Measurements from ENCODE around the gene POLD2.

Gene POLD2

DNA sequence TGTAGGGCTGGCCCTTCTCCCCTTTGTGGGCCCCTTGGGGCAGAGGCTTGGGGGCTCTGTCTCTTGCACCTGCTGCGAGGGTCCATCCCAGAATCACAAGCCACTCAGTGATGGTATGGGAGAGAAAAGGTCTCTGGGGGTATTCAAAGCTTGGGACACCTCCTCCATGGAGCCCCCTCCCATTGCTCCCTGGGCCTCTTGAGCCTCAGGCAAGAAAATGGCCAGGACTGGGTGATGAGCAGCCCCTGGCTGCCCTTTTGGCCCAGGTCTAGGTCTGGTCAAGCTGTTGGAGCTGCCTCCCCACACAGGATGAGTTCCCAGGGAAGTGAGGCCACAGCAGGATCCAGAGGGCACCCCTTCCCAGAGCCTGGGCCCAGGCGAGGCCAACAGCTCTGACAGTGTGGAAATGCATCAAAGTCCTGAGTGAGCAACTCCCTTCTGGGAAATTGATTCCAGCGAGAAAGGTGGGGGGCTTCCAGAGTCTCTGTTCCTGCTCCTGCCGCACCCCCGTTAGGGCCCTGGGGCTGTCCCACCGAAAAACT lies 21.1 kb upstream of the POLD2 start:
- Histone ChIP-seq H3K4me3 (ENCODE audit: low read length) (no peak overlapping the region), H3K36me3 (ENCODE audit: insufficient read depth, low read length) (no peaks in the 10 kb centered on the region), H3K4me1 (ENCODE audit: control insufficient read depth, insufficient read depth, low read length) (peaks cover 6% of the 10 kb centered on the region), H3K9me3 (replicated peaks; ENCODE audit: low read length) (no peaks in the 10 kb centered on the region), H3K4me2 (ENCODE audit: low read length) (no peak overlapping the region), H3K9ac (ENCODE audit: low read depth, low read length) (no peak overlapping the region), H3K27me3 (ENCODE audit: control insufficient read depth, insufficient read depth, low read length) (peaks cover 29% of the 10 kb centered on the region)

DNA sequence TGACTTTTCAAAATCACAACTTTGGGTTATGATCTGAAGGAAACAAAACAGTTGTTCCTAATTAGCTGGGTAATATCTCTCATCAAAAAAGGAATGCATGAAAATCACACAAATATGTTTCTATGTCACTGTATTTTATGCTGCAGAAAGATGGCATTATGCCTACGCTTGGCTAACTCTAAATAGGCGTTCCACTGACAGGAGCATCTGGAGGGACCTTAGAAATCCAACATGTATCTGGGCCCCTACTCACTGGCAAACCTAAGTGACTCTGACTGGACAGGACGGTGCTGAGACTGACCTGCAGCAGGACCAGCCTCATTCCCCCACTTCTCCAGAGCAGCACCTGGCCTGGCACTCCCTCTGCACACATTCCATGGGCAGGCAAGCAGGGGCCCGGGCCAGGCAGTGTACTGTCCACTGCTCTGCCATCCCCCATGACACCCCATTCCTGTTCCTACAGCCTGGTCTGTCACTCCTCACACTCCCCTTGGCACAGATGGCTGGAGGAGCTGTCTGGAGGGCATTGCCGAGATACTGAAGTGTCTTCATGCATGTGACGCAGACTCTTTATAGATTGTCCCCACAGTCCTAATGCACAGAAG lies 20.4 kb upstream of the POLD2 start:
- Histone ChIP-seq H3K36me3 (ENCODE audit: insufficient read depth, low read length) (no peaks in the 10 kb centered on the region), H3K4me3 (ENCODE audit: low read length) (no peak overlapping the region), H3K9me3 (replicated peaks; ENCODE audit: low read length) (no peaks in the 10 kb centered on the region), H3K27me3 (ENCODE audit: control insufficient read depth, insufficient read depth, low read length) (peaks cover 29% of the 10 kb centered on the region), H3K9ac (ENCODE audit: low read depth, low read length) (no peak overlapping the region), H3K4me1 (ENCODE audit: control insufficient read depth, insufficient read depth, low read length) (peaks cover 6% of the 10 kb centered on the region), H3K4me2 (ENCODE audit: low read length) (no peak overlapping the region)

DNA sequence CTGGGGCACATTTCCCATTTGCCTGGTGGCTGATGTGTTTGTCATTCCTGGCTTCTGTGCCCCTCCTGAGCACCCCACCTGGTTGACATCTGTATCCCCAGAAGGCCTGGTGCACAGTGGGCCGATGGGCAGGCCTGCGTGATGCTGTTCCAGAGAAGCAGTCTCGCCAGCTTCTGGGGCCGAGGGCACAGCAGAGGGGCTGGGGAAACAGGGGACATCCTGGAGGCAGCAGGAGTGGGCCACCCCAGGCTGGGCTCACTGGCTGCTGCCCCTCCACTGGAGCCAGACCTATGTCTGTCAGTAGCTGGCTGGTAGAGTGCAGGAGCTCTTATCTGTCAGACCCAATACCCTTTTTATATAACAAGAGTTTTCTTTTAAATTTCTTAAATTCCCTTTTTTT lies 18.7 kb upstream of the POLD2 start:
- Histone ChIP-seq H3K4me1 (ENCODE audit: control insufficient read depth, insufficient read depth, low read length) (peaks cover 6% of the 10 kb centered on the region), H3K4me3 (ENCODE audit: low read length) (no peak overlapping the region), H3K9me3 (replicated peaks; ENCODE audit: low read length) (no peaks in the 10 kb centered on the region), H3K36me3 (ENCODE audit: insufficient read depth, low read length) (no peaks in the 10 kb centered on the region), H3K27me3 (ENCODE audit: control insufficient read depth, insufficient read depth, low read length) (peaks cover 19% of the 10 kb centered on the region), H3K4me2 (ENCODE audit: low read length) (no peak overlapping the region), H3K9ac (ENCODE audit: low read depth, low read length) (no peak overlapping the region)

DNA sequence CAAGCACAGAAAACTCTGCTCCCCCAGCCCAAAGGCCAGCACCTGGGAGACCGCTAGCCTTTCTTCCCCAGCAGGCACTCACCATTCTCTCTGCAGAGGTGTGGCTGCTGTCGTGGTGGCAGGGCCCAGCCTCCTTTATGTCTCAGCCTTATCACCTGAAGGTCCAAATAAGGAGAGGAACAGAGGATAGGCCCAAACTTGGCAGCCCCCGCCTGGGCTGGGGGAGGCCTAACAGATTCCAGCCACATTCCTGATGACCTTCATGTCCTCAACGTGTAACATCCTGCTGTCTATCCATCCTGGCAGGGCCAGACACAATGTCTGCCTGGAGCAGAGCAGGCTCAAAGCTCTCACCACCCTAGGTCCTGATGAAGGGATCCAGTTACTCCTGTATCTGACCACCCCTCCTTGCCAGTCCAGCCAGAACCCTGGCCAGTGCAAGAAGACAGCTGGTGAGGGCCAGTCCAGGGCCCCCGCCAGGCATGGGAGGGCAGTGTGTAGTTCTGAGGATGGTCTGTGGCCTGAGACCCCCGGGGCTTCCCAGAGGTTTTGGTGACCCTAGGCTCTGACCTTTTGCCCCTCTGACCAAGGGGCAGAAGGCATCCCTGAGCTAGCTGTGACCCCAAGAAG lies 18.0 kb upstream of the POLD2 start, which contains the start of gene MYL7:
Gene MYL7, minus strand, starts transcription at position 112 of the 630 bp plus-strand sequence. Its CDS starts 27 bp downstream, at position 85.
- Histone ChIP-seq H3K4me2 (ENCODE audit: low read length) (no peak within 1 kb of the TSS), H3K36me3 (ENCODE audit: insufficient read depth, low read length) (no peaks in the 10 kb centered on the region), H3K9ac (ENCODE audit: low read depth, low read length) (no peak within 1 kb of the TSS), H3K9me3 (replicated peaks; ENCODE audit: low read length) (no peaks in the 10 kb centered on the region), H3K4me3 (ENCODE audit: low read length) (no peak within 1 kb of the TSS), H3K27me3 (ENCODE audit: control insufficient read depth, insufficient read depth, low read length) (peaks cover 19% of the 10 kb centered on the region), H3K4me1 (ENCODE audit: control insufficient read depth, insufficient read depth, low read length) (peaks cover 6% of the 10 kb centered on the region)

DNA sequence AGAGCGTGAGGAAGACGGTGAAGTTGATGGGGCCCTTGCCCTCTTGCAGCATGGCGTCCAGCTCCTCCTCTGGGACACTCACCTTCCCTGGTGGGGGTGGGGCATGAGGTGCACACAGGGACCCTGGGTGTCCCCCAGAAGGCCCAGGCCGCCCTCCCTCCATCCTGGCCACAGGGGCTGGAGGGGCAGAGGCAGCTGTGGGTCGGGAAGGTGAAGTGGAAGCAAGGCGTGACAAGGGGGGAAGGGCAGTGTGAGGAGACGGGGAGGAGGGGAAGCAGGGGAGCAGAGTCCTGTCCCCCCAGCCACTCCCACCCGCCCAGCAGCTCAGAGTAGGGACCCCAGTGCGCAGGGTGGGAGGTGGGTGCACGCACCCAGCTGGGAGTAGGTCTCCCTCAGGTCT lies 17.0 kb upstream of the POLD2 start:
- no peak overlapping the region for H3K4me3 ChIP-seq (ENCODE audit: low read length)
- H3K9ac ChIP-seq (ENCODE audit: low read depth, low read length) = no peak overlapping the region
- H3K4me1 ChIP-seq (ENCODE audit: control insufficient read depth, insufficient read depth, low read length) = peaks cover under 1% of the 10 kb centered on the region
- H3K4me2 ChIP-seq (ENCODE audit: low read length) = no peak overlapping the region
- no peaks in the 10 kb centered on the region for H3K36me3 ChIP-seq (ENCODE audit: insufficient read depth, low read length)
- H3K9me3 ChIP-seq (replicated peaks; ENCODE audit: low read length) = no peaks in the 10 kb centered on the region
- H3K27me3 ChIP-seq (ENCODE audit: control insufficient read depth, insufficient read depth, low read length) = peaks cover 16% of the 10 kb centered on the region

DNA sequence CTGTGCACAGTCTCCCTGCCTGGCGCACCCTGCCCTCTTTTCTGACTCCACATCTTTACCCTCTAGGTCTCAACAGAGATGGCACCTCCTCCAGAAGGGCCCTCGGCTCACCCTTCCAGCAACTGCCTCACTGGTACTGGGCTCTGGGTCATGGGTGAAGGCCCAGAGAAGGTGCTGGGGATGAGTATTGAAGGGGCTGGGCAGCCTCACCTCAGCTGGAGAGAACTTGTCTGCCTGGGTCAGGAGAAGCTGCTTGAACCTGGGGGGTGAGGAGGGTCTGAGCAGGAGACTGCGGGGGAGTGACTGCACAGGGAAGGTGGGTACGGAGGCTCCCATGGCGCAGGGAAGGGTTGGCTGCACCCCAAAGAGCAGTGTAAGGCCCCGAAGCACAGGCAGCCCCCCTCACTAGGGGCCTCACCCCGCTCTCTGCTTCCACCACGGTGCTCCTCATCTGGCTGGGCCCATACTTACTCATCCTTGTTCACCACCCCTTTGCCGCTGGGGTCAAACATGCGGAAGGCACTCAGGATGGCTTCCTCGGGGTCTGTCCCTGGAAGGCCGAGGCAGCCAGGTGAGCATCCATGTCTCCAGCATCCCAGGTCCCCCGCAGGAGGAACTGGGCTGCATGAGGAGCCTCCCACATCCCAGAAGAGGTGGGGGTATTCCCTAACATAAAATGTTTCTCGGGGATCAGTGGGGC lies 16.1 kb upstream of the POLD2 start:
- Histone ChIP-seq H3K9ac (ENCODE audit: low read depth, low read length) (no peak overlapping the region), H3K4me3 (ENCODE audit: low read length) (no peak overlapping the region), H3K36me3 (ENCODE audit: insufficient read depth, low read length) (no peaks in the 10 kb centered on the region), H3K9me3 (replicated peaks; ENCODE audit: low read length) (no peaks in the 10 kb centered on the region), H3K4me2 (ENCODE audit: low read length) (no peak overlapping the region), H3K4me1 (ENCODE audit: control insufficient read depth, insufficient read depth, low read length) (no peaks in the 10 kb centered on the region), H3K27me3 (ENCODE audit: control insufficient read depth, insufficient read depth, low read length) (peaks cover 10% of the 10 kb centered on the region)

DNA sequence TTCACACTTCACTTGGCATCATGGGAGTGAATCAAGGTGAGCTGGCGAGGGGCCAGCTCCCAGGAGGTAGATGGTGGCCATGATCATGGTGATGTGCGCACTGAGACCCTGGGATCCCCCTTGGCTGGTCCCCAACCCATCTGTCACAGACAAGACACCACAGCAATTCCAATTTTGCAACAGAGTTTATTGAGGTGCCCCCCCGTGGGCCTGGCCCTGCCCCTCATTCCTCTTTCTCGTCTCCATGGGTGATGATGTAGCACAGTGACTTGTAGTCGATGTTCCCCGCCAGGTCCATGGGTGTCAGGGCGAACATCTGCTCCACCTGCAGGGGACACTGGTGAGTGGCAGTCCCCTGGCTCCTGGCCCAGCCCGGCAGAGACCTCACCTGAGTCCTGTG lies 15.3 kb upstream of the POLD2 start:
- H3K27me3 ChIP-seq (ENCODE audit: control insufficient read depth, insufficient read depth, low read length) = peaks cover 7% of the 10 kb centered on the region
- no peak overlapping the region for H3K4me2 ChIP-seq (ENCODE audit: low read length)
- H3K9me3 ChIP-seq (replicated peaks; ENCODE audit: low read length) = no peaks in the 10 kb centered on the region
- no peak overlapping the region for H3K9ac ChIP-seq (ENCODE audit: low read depth, low read length)
- H3K4me1 ChIP-seq (ENCODE audit: control insufficient read depth, insufficient read depth, low read length) = no peaks in the 10 kb centered on the region
- H3K4me3 ChIP-seq (ENCODE audit: low read length) = no peak overlapping the region
- H3K36me3 ChIP-seq (ENCODE audit: insufficient read depth, low read length) = no peaks in the 10 kb centered on the region

DNA sequence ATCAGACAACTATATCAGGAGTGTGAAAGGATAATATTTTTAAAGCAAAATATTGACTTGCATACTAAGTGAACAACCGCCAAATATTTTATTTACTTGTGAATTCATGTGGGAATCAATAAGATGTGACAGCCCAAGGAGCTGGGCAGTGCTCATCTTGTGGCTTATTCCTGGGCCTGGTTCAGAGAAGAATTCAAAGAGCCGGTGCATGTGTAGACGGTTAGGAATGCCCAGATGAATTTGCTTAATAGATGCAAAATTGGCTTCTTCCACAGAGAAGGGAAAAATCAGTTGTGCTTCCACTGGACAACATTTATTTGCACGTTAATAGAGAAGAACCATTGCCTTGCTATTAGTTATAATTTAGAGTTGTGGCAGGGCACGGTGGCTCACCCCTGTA lies 13.4 kb upstream of the POLD2 start:
- no peaks in the 10 kb centered on the region for H3K36me3 ChIP-seq (ENCODE audit: insufficient read depth, low read length)

DNA sequence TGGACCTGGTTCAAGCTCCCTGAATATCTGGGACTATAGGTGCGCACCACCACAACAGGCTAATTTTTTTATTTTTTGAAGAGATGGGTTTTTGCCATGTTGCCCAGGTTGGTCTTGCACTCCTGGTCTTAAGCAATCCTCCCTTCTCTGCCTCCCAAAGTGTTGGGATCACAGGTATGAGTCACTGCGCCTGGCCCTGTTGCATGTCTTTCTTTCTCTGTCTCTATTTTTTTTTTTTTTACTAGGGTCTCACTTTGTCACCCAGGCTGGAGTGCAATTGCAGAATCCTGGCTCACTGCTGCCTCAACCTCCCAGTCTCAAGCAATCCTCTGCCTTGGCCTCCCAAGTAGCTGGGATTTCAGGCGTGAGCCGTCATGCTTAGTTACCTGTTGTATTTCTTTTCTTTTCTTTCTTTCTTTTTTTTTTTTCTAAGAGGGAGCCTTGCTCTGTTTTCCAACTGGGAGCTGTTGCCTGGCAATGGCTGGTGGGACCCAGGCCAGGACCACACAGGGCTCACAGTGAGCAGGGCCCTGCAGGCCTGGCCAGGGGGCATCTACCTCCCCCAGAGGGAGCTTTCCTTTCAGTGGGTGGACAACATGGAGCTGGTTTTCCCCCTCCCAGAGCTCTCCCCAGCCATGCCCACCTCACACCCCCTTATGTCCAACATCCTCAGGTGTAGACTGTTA lies 11.7 kb upstream of the POLD2 start:
- H3K27me3 ChIP-seq (ENCODE audit: control insufficient read depth, insufficient read depth, low read length) = no peaks in the 10 kb centered on the region
- H3K36me3 ChIP-seq (ENCODE audit: insufficient read depth, low read length) = no peaks in the 10 kb centered on the region
- H3K4me1 ChIP-seq (ENCODE audit: control insufficient read depth, insufficient read depth, low read length) = peaks cover 12% of the 10 kb centered on the region
- H3K4me2 ChIP-seq (ENCODE audit: low read length) = no peak overlapping the region
- H3K9ac ChIP-seq (ENCODE audit: low read depth, low read length) = no peak overlapping the region
- H3K4me3 ChIP-seq (ENCODE audit: low read length) = no peak overlapping the region
- H3K9me3 ChIP-seq (replicated peaks; ENCODE audit: low read length) = no peaks in the 10 kb centered on the region

More for the DNA sequence above, 13.4 kb upstream of the POLD2 start:
- no peak overlapping the region for H3K4me2 ChIP-seq (ENCODE audit: low read length)
- H3K9me3 ChIP-seq (replicated peaks; ENCODE audit: low read length) = no peaks in the 10 kb centered on the region
- no peak overlapping the region for H3K9ac ChIP-seq (ENCODE audit: low read depth, low read length)
- H3K4me3 ChIP-seq (ENCODE audit: low read length) = no peak overlapping the region
- H3K27me3 ChIP-seq (ENCODE audit: control insufficient read depth, insufficient read depth, low read length) = peaks cover 3% of the 10 kb centered on the region
- H3K4me1 ChIP-seq (ENCODE audit: control insufficient read depth, insufficient read depth, low read length) = peaks cover 9% of the 10 kb centered on the region

DNA sequence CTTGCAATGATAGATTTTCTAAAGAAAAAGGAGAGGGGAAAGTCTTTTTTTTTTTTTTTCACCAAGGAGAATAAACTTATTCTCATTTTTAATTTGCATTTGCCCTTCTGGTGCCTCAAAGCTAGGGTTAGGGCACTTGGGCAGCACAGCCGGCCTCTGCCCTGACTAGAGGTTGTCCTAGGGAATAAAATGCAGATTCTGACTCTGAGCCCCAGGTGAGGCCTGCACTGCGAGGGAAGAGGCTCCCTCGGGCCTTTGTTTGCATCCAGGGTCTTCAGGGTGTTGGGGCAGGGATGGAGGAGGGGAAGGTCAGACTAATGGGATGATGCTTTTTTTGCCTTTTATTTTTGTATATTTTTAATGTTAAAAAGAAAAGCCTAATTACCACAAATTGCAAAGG lies 9.9 kb upstream of the POLD2 start:
- no peak overlapping the region for H3K4me2 ChIP-seq (ENCODE audit: low read length)
- peaks cover 12% of the 10 kb centered on the region for H3K4me1 ChIP-seq (ENCODE audit: control insufficient read depth, insufficient read depth, low read length)
- H3K4me3 ChIP-seq (ENCODE audit: low read length) = no peak overlapping the region
- no peaks in the 10 kb centered on the region for H3K36me3 ChIP-seq (ENCODE audit: insufficient read depth, low read length)
- no peak overlapping the region for H3K9ac ChIP-seq (ENCODE audit: low read depth, low read length)
- H3K9me3 ChIP-seq (replicated peaks; ENCODE audit: low read length) = no peaks in the 10 kb centered on the region
- no peaks in the 10 kb centered on the region for H3K27me3 ChIP-seq (ENCODE audit: control insufficient read depth, insufficient read depth, low read length)

DNA sequence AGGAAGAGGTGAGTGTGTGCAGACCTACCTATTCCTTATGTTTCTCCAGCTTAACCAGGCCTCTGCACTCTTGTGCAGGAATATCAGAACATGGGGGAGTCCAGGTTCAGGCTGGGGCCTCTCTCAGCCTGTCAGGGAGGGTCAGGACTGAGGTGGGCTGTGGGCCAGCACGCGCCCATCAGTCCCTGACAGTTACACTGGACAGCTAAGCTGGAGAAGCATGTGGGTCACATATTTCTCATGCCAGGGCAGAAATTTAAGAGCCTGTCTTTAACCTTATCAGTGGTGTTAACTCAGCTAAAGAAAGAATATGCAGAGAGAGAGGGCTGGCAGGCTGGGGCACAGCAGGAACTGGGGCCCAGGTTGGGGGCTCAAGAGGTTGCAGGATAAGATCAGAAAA lies 8.7 kb upstream of the POLD2 start:
- H3K36me3 ChIP-seq (ENCODE audit: insufficient read depth, low read length) = no peaks in the 10 kb centered on the region
- no peak overlapping the region for H3K9ac ChIP-seq (ENCODE audit: low read depth, low read length)
- no peak overlapping the region for H3K4me3 ChIP-seq (ENCODE audit: low read length)
- no peaks in the 10 kb centered on the region for H3K27me3 ChIP-seq (ENCODE audit: control insufficient read depth, insufficient read depth, low read length)
- peaks cover 12% of the 10 kb centered on the region for H3K4me1 ChIP-seq (ENCODE audit: control insufficient read depth, insufficient read depth, low read length)
- H3K9me3 ChIP-seq (replicated peaks; ENCODE audit: low read length) = no peaks in the 10 kb centered on the region
- no peak overlapping the region for H3K4me2 ChIP-seq (ENCODE audit: low read length)

Data from skeletal muscle satellite cell (primary cell).